ENCODE results near the gene LRIG1. TPM values are rescaled to one million over a fixed set of nuclear protein-coding genes. Genes with fewer than 3 reads are reported as not detected.

Gene LRIG1
- total and polyA plus RNA-seq, 9 of the 15 experiments (the other 6 are each of a cell fraction or from before 2014, with no cell fraction given), result 0.05 to 0.38 (median 0.13) TPM; not detected in 3

DNA sequence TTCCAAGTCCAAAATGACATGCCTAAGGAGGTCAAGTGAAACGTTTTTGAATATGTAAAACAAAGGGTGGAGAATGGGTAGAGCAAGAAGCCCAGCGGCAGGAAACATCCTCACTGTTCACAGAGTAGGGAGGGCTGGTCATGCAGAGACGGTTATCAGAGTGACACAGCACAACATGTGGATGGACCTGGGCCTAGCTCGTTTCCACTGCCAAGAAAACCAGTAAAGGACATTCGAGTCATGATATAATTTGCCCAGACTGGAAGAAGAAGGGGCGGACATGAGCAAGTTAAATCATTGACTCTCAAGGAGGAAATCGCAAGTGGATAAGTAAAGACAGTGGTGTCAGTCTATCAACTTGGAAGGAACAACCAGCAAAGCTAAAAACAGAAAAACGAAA, 89.3 kb downstream of the LRIG1 start:
- no TSS peak for BruUV-seq (replicated peaks)
- TF ChIP-seq DLX4 (CRISPR knock-in tag; IDR thresholded peaks at IDR 0.05) (no peak), RBM25 (IDR thresholded peaks at IDR 0.05; ENCODE audit: low read depth, low read length, severe bottlenecking) (no peak), KAT8 (IDR thresholded peaks at IDR 0.05; ENCODE audit: low read depth) (no peak), PRDM10 (IDR thresholded peaks at IDR 0.05; ENCODE audit: partially characterized antibody) (no peak), ZNF140 (CRISPR knock-in tag; IDR thresholded peaks at IDR 0.05) (no peak), ARID2 (IDR thresholded peaks at IDR 0.05) (no peak), RAD21 (CRISPR knock-in tag; conservative IDR thresholded peaks at IDR 0.05 in 1 of 2, IDR thresholded peaks at IDR 0.05 in 1 of 2) (no peak), CLOCK (CRISPR knock-in tag; IDR thresholded peaks at IDR 0.05; ENCODE audit: borderline replicate concordance) (no peak), TAF1 (IDR thresholded peaks at IDR 0.05; ENCODE audit: control insufficient read depth, extremely low read depth, insufficient read depth, low read length, severe bottlenecking) (no peak), SAP30 (IDR thresholded peaks at IDR 0.05; ENCODE audit: borderline replicate concordance, insufficient read depth, low read depth, low read length, poor library complexity, severe bottlenecking) (no peak), CHD4 (IDR thresholded peaks at IDR 0.05; ENCODE audit: insufficient read depth, insufficient replicate concordance, low read depth, low read length, poor library complexity, severe bottlenecking) (no peak)
- TF ChIP-seq, protein P1, sequence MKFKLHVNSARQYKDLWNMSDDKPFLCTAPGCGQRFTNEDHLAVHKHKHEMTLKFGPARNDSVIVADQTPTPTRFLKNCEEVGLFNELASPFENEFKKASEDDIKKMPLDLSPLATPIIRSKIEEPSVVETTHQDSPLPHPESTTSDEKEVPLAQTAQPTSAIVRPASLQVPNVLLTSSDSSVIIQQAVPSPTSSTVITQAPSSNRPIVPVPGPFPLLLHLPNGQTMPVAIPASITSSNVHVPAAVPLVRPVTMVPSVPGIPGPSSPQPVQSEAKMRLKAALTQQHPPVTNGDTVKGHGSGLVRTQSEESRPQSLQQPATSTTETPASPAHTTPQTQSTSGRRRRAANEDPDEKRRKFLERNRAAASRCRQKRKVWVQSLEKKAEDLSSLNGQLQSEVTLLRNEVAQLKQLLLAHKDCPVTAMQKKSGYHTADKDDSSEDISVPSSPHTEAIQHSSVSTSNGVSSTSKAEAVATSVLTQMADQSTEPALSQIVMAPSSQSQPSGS (CRISPR knock-in tag; IDR thresholded peaks at IDR 0.05), result no peak

More for the DNA sequence above, 89.3 kb downstream of the LRIG1 start:
- peak overlapping the region; percentile 65; the same call in 2 of the 3 replicates for H3K27ac ChIP-seq (ENCODE audit: extremely low read depth, low read depth, low read length)
- no peaks in the 10 kb centered on the region for H3K9me3 ChIP-seq (replicated peaks; ENCODE audit: control insufficient read depth, insufficient read depth, low read depth, low read length)
- DNase-seq (ENCODE audit: extremely low read depth in 1 of 4, low spot score in 3 of 4), result peak; percentile 24 to 67 (median 40)
- no peaks in the 10 kb centered on the region for H3K9me1 ChIP-seq (ENCODE audit: control insufficient read depth, insufficient read depth, low read length)
- H4K20me1 ChIP-seq (replicated peaks; ENCODE audit: control insufficient read depth, insufficient read depth, low read length), result no peaks in the 10 kb centered on the region
- peaks cover 0 to 6% of the 10 kb centered on the region in 2 experiments; a peak in 2 of 5 replicates for H3K27me3 ChIP-seq (ENCODE audit: control insufficient read depth in 2 of 2, insufficient read depth in 2 of 2, low read length in 2 of 2)
- no peak overlapping the region for H3K9ac ChIP-seq (ENCODE audit: insufficient read depth in 1 of 2, low read depth in 2 of 2, low read length in 2 of 2)
- H3K4me1 ChIP-seq (replicated peaks in 1 of 2; ENCODE audit: control insufficient read depth in 2 of 2, insufficient read depth in 2 of 2, low read length in 2 of 2), result peaks cover 0 to 11% of the 10 kb centered on the region in 2 experiments; a peak in 2 of 5 replicates
- 4% methylated on average over 8 of the region's 8 CpGs for WGBS (ENCODE audit: insufficient coverage, low coverage, missing lambda C conversion rate)
- H3K4me2 ChIP-seq (ENCODE audit: insufficient read depth, low read length), result peak overlapping the region; percentile 25; the same call in 1 of the 2 replicates
- H2AFZ ChIP-seq (ENCODE audit: low read depth, low read length), result peak overlapping the region; percentile 77
- H3K4me3 ChIP-seq, result no peak overlapping the region
- ATAC-seq, result peak; percentile 93
- no peaks in the 10 kb centered on the region for H3K79me2 ChIP-seq (ENCODE audit: control insufficient read depth, insufficient read depth, low read length)
- intact Hi-C loops (cut with micrococcal nuclease) (no loop called here), in situ Hi-C loops (cut with MboI) (no loop called here)
- ChIA-PET CTCF (ENCODE audit: low intra/inter-chr PET ratio) (no interaction called here), POLR2A (interaction anchor here (0.5 to 1.9 kb wide), 3 partner anchors 10 to 157 kb away, joined by 3 to 6 read pairs (median 4); no protein-coding TSS in a partner anchor)
- FAIRE-seq, result peak; percentile 88
- no peaks in the 10 kb centered on the region for H3K36me3 ChIP-seq (ENCODE audit: control insufficient read depth, insufficient read depth, low read length)
